Heart left ventricle (tissue), 16 donors: Measurements from ENCODE around the gene TBC1D7. TPM values are rescaled to one million over a fixed set of nuclear protein-coding genes. Genes with fewer than 3 reads are reported as not detected.

Experiments used
- ATAC-seq, 4 donors: fragments of 200-7000 bp; cut with Tn5 transposase; one replicate each; pipeline ENCODE4 v1.9.1; 2020 to 2022; ENCODE audit warnings: moderate library complexity in 4 of 4, mild to moderate bottlenecking in 3 of 4, moderate number of reproducible peaks in 1 of 4
- DNase-seq, 5 donors: peaks; one replicate each; pipeline ENCODE4 v3.0.0-alpha.2; 2020
- H3K27ac ChIP-seq, 12 donors: fragments of 200-600 bp; sonication (generic) in 4 of 12; one replicate each; pipeline versions ENCODE4 v1.5.0 to v1.8.0; 2016 to 2022; ENCODE audit warnings: mild to moderate bottlenecking in 2 of 12
- H3K27me3 ChIP-seq, 9 donors: fragments of 200-600 bp; sonication (generic) in 2 of 9; one replicate each; pipeline versions ENCODE4 v1.5.1 to v1.8.0; 2016 to 2022; ENCODE audit warnings: mild to moderate bottlenecking in 3 of 9
- H3K36me3 ChIP-seq, 9 donors: fragments of 200-600 bp; sonication (generic) in 2 of 9; one replicate each; pipeline versions ENCODE4 v1.5.0 to v1.8.0; 2018 to 2022; ENCODE audit warnings: mild to moderate bottlenecking in 2 of 9
- H3K4me1 ChIP-seq, 12 donors: fragments of 200-600 bp; sonication (generic) in 4 of 12; one replicate each; pipeline versions ENCODE4 v1.5.0 to v1.8.0; 2016 to 2022; ENCODE audit warnings: mild to moderate bottlenecking in 3 of 12
- H3K4me3 ChIP-seq, 12 donors: fragments of 200-600 bp; sonication (generic) in 4 of 12; one replicate each; pipeline versions ENCODE4 v1.5.0 to v1.8.0; 2017 to 2022; ENCODE audit warnings: mild to moderate bottlenecking in 9 of 12, moderate library complexity in 4 of 12
- H3K9me3 ChIP-seq, 12 donors: fragments of 200-600 bp; sonication (generic) in 4 of 12; one replicate each; pipeline versions ENCODE4 v1.5.0 to v1.8.0; 2016 to 2022; ENCODE audit warnings: mild to moderate bottlenecking in 1 of 12
- CTCF ChIP-seq, 12 donors: fragments of 200-600 bp; sonication (generic) in 4 of 12; IDR thresholded peaks; one replicate each; pipeline versions ENCODE4 v1.5.0 to v1.8.0; 2018 to 2022; ENCODE audit warnings: antibody characterized with exemption in 12 of 12, mild to moderate bottlenecking in 5 of 12
- POLR2A ChIP-seq, 2 donors: fragments of 450-650 bp; IDR thresholded peaks; one replicate each; pipeline ENCODE4 v1.6.1; 2017; ENCODE audit warnings: antibody characterized with exemption in 2 of 2, mild to moderate bottlenecking in 2 of 2, moderate library complexity in 2 of 2
- WGBS, 4 donors: extraction: QIAGEN DNeasy Blood & Tissue Kit in 2 of 4; methylation state at CpG; one replicate each; pipeline versions ENCODE4 v1.1.5 to v1.1.7; 2013 to 2018; 5-methylcytosine and 5-hydroxymethylcytosine counted together
- intact Hi-C, 10 donors: fragments of 100-400 bp; cut with DNase I; formaldehyde crosslinking; loops; one replicate each; pipeline versions ENCODE4 v1.11.1 to v1.14.2; 2022
- polyA plus RNA-seq, 2 donors: library from polyadenylated mRNA; stranded (reverse); fragments of 200-250 nt; gene quantifications; one replicate each; pipeline ENCODE4 v1.2.3, GENCODE V29; 2013
- total RNA-seq, 9 donors: library from RNA; depleted of rRNA in 2 of 9; stranded (reverse); fragments of >200 nt in 2 of 9; fragmentation: NEBNext Ultra II Directional in 3 of 9; extraction: Animal tissue kit (Norgen Biotek cat#: 25700) in 3 of 9; gene quantifications; one replicate each; pipeline versions ENCODE4 v1.1.0 to v1.2.4, GENCODE V29; 2016 to 2023
- donor health status: ischemic (EF 13 %, LVEDD 7.1; RV severe dilation, severe dysfunction).
- donor health status: healthy with polysubstance abuse.
- donor health status: DM: no; HTN: yes; CAD: no.
- donor health status: DM: no; HTN: no; CAD: no.
- donor health status: ischemic (EF 25% LVEDD 6.9; RV normal size, moderate dysfunction).
- donor health status: ischemic (EF 25% LVEDD 5.7; RV mildly dilated, moderate dysfunction).
- donor health status: healthy.
- donor health status: DM: yes; HTN: yes; CAD: no.
- donor health status: ischemic (EF 35%, LVEDD 5.7; RV mildly dilated, moderate dysfunction).
- donor health status: nonischemic (EF 11% LVEDD 7.7; RV severe dilation, severe dysfunction).
- donor health status: DM: yes; HTN: yes; CAD: no.
- donor health status: PGD.
- donor health status: ischemic (EF 29% LVEDD 5.4; RV normal size, mild dysfunction).
- donor health status: nonischemic (EF 23%, LVEDD 6.1; RV moderate dilation, normal function).

TBC1D7 gene
- total and polyA plus RNA-seq, 11 donors = 17.0 to 31.9 (median 22.9) TPM

- Histone ChIP-seq H3K4me1 (peaks cover 0 to 37% (median 3%) of the 10 kb centered on the region in 12 donors), H3K27me3 (no peaks in the 10 kb centered on the region), H3K4me3 (peak overlapping the region in 5 of 12 donors; percentile 20 to 43 (median 21)), H3K36me3 (peaks cover 0 to 32% (median 12%) of the 10 kb centered on the region in 9 donors), H3K9me3 (no peaks in the 10 kb centered on the region), H3K27ac (peak overlapping the region in 1 of 12 donors; percentile 60)
- intact Hi-C loops = no loop called here
- WGBS, 4 donors = 69 to 77% (median 75%) methylated on average over 10 of the region's 10 CpGs
- DNase-seq (no peak), ATAC-seq (no peak)
- no peak for TF ChIP-seq CTCF (IDR thresholded peaks at IDR 0.05)
- no peak for TF ChIP-seq POLR2A (IDR thresholded peaks at IDR 0.05)
Measured at GRCh38 chr6:13273202-13273930, 55.0 kb downstream of the TBC1D7 start.

GRCh38 chr6:13272131-13273046 lies 55.9 kb downstream of the TBC1D7 start:
- TF ChIP-seq CTCF (IDR thresholded peaks at IDR 0.05) (no peak), POLR2A (IDR thresholded peaks at IDR 0.05) (no peak)
- Histone ChIP-seq H3K4me3 (peak overlapping the region in 3 of 12 donors; percentile 20 to 43 (median 26)), H3K27me3 (no peaks in the 10 kb centered on the region), H3K27ac (peak overlapping the region in 1 of 12 donors; percentile 60), H3K36me3 (peaks cover 0 to 26% (median 6%) of the 10 kb centered on the region in 9 donors), H3K9me3 (no peaks in the 10 kb centered on the region), H3K4me1 (peaks cover 0 to 37% (median 3%) of the 10 kb centered on the region in 12 donors)
- ATAC-seq = peak in 2 of 4 donors; percentile 35 to 81
- WGBS, 4 donors = 85 to 91% (median 87%) methylated on average over 24 of the region's 24 CpGs
- DNase-seq = peak in 4 of 5 donors; percentile 44 to 68 (median 52)
- intact Hi-C loops = no loop called here

GRCh38 chr6:13268913-13269518 lies 59.3 kb downstream of the TBC1D7 start:
- H3K27ac ChIP-seq = peak overlapping the region in 2 of 12 donors; percentile 10 to 12
- DNase-seq (no peak), ATAC-seq (peak in 1 of 4 donors; percentile 41)
- 51 to 58% (median 55%) methylated on average over 8 of the region's 8 CpGs for WGBS, 4 donors
- peaks cover 0 to 25% (median 3%) of the 10 kb centered on the region in 12 donors for H3K4me1 ChIP-seq
- peaks cover 0 to 26% (median 5%) of the 10 kb centered on the region in 9 donors for H3K36me3 ChIP-seq
- H3K27me3 ChIP-seq = no peaks in the 10 kb centered on the region
- no peaks in the 10 kb centered on the region for H3K9me3 ChIP-seq
- H3K4me3 ChIP-seq = no peak overlapping the region
- intact Hi-C loops = no loop called here
- no peak for TF ChIP-seq CTCF (IDR thresholded peaks at IDR 0.05)
